HFFc6 (cell line): ENCODE measurements around the gene NR4A1. TPM values are rescaled to one million over a fixed set of nuclear protein-coding genes. Genes with fewer than 3 reads are reported as not detected.

Experiments used
- DNase-seq: peaks from one replicate; pipeline ENCODE4 v3.0.0-alpha.2; 2018
- H3K27ac Mint-ChIP-seq: 2 replicates; pipeline ENCODE4 v1.8.0; 2020; ENCODE audit warnings: mild to moderate bottlenecking, mixed read lengths
- H3K27me3 Mint-ChIP-seq: 2 replicates; pipeline ENCODE4 v1.8.0; 2021; ENCODE audit warnings: mild to moderate bottlenecking, moderate library complexity, mixed read lengths; ENCODE audit not compliant: insufficient read depth
- H3K36me3 Mint-ChIP-seq: 2 replicates; pipeline ENCODE4 v1.8.0; 2021; ENCODE audit warnings: low read depth, mixed read lengths
- H3K4me1 Mint-ChIP-seq: 2 replicates; pipeline ENCODE4 v1.8.0; 2020; ENCODE audit warnings: low read depth, mixed read lengths
- H3K4me3 Mint-ChIP-seq: 2 replicates; pipeline ENCODE4 v1.8.0; 2020; ENCODE audit warnings: mild to moderate bottlenecking, moderate library complexity, mixed read lengths
- H3K9me3 Mint-ChIP-seq: 2 replicates; pipeline ENCODE4 v1.8.0; 2020; ENCODE audit warnings: mild to moderate bottlenecking, mixed read lengths
- CTCF ChIP-seq: fragments of 200-600 bp; sonication (generic); IDR thresholded peaks from 2 replicates; pipeline ENCODE4 v1.5.0; 2021; ENCODE audit warnings: antibody characterized with exemption, mild to moderate bottlenecking
- total RNA-seq, 6 experiments: library from RNA; stranded (reverse); fragmentation: NEBNext Ultra II Directional; extraction: Animal tissue kit (Norgen Biotek cat#: 25700); gene quantifications; 2 replicates in 1 of 6; 3 replicates in 5 of 6; pipeline ENCODE4 v1.2.3, GENCODE V29; 2021

Gene NR4A1
- total RNA-seq, 6 experiments from 2014 or later = 10.3 to 46.6 (median 43.6) TPM

DNA sequence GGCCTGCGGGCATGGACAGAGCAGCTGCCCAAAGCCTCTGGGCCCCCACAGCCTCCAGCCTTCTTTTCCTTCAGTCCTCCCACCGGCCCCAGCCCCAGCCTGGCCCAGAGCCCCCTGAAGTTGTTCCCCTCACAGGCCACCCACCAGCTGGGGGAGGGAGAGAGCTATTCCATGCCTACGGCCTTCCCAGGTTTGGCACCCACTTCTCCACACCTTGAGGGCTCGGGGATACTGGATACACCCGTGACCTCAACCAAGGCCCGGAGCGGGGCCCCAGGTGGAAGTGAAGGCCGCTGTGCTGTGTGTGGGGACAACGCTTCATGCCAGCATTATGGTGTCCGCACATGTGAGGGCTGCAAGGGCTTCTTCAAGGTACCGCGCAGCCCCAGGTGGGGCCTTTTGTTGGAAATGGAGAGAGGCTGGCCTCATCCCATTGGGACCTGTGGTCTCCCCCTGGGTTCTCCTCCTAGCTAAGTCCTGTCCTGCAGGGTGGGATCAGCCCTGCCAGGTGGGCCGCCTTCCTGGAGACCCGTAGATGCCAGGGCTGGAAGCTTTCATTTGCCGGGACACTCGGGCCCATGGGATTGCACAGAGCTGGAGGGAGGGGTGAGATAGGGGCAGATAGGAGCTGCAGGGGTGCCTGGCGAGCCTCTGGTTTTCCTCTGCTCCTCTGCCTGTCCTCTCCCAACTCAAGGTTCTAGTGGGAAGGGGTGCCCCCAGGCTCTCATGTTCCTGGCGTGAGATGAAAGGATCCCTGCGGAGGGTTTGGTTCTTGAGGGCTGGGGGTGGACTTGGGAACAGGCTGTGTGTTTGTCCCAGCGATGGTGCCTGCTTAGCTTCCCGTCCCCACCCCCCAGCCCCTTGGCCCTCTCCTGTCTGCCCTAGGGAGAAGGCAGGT lies 3.8 kb downstream of the NR4A1 start:
- peaks cover 6% of the 10 kb centered on the region; the same call in 1 of the 2 replicates for H3K36me3 Mint-ChIP-seq
- H3K4me1 Mint-ChIP-seq = peaks cover 28% of the 10 kb centered on the region
- peaks cover 10% of the 10 kb centered on the region; the same call in 1 of the 2 replicates for H3K9me3 Mint-ChIP-seq
- no peak overlapping the region for H3K4me3 Mint-ChIP-seq
- DNase-seq = no peak
- peaks cover 59% of the 10 kb centered on the region for H3K27me3 Mint-ChIP-seq
- no peak for TF ChIP-seq CTCF
- H3K27ac Mint-ChIP-seq = no peak overlapping the region

DNA sequence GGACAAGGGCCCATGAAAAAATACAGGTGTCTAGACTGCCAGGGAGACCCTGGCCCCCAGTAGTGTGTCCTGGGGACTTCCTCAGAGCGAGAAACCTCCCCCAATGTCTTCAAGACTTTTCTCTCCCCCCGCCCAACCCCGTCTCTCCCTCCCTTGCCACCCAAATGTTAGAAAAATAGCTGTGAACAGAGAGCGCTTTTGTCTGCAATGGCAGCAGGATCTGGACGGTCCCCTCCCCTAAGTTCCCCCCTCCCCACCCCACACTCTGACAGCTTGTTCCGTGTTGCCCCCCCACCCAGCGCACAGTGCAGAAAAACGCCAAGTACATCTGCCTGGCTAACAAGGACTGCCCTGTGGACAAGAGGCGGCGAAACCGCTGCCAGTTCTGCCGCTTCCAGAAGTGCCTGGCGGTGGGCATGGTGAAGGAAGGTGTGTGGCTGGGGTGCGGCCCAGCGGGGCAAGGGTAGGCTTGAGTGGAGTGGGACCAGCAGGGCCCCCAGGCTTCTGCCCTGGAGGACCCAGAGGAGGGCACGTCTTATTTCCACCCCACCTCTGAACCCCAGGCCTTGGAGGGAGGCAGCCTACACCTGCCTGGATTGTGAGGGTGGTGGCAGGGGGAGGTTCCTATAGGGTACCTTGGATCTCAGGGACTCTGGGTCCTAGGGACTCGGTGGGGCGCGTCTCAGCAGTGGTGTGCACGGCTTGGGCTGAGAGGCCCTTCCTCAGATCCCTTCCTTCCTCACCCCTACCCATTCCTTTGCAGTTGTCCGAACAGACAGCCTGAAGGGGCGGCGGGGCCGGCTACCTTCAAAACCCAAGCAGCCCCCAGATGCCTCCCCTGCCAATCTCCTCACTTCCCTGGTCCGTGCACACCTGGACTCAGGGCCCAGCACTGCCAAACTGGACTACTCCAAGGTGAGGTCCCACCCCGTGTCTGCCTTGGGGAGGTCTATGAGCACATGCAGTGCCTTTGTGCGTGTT lies 4.8 kb downstream of the NR4A1 start:
- H3K9me3 Mint-ChIP-seq = peaks cover 10% of the 10 kb centered on the region; the same call in 1 of the 2 replicates
- H3K36me3 Mint-ChIP-seq = peaks cover 6% of the 10 kb centered on the region; the same call in 1 of the 2 replicates
- TF ChIP-seq CTCF = no peak
- peak overlapping the region; percentile 61 for H3K27ac Mint-ChIP-seq
- peaks cover 22% of the 10 kb centered on the region for H3K4me1 Mint-ChIP-seq
- peaks cover 68% of the 10 kb centered on the region for H3K27me3 Mint-ChIP-seq
- peak overlapping the region; percentile 3; the same call in 1 of the 2 replicates for H3K4me3 Mint-ChIP-seq
- DNase-seq = no peak

GRCh38 chr12:52056801-52057637 lies 5.8 kb downstream of the NR4A1 start:
- Mint-ChIP-seq H3K36me3 (peaks cover 6% of the 10 kb centered on the region; the same call in 1 of the 2 replicates), H3K27ac (peak overlapping the region; percentile 61), H3K4me3 (peak overlapping the region; percentile 13; the same call in 1 of the 2 replicates), H3K4me1 (peaks cover 14% of the 10 kb centered on the region), H3K27me3 (peaks cover 70% of the 10 kb centered on the region), H3K9me3 (peaks cover 10% of the 10 kb centered on the region; the same call in 1 of the 2 replicates)
- TF ChIP-seq CTCF = no peak
- DNase-seq = no peak

DNA sequence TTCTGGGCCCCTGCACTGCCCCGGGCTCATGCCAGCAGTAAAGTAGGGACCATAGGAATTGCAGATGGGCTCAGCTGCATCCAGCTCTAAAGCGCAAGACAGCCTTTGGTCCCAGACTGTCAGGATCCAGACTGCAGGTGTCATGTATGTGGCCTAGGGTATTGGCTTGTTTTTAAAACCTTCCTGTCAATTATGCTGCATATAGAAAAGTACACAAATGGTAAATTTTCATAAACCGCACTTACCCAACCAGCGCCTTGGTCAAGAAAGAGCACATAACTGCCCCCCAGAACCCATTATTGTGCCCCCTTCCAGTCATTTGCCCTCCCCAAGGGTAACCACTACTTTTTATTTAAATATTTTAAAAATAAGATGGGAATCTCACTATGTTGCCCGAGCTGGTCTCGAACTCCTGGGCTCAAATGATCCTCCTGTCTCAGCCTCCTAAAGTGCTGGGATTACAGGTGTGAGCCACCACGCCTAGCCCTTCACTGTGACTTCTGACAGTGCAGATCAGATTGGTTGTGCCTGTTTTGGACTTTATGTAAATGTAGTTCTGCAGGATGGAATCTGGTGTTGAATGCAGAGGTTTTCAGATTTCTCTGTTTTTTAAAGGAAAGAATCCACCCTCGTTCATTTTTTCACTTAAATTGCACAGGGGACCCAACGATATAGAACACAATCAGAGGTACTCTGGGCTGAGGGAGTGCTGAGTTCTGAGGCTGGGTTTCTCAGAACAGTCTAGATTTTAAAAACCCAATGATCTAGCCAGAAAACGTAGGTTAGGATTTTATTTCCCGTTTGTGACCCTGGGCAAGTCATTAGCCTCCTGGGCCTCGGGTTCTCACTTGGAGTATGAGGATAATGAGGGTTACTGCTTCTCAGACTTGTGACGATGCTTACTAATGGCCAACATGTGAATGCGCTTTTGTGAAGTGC lies 6.7 kb downstream of the NR4A1 start:
- Mint-ChIP-seq H3K27me3 (peaks cover 78% of the 10 kb centered on the region), H3K9me3 (peaks cover 10% of the 10 kb centered on the region; the same call in 1 of the 2 replicates), H3K4me3 (peak overlapping the region; percentile 13; the same call in 1 of the 2 replicates), H3K27ac (peak overlapping the region; percentile 61; the same call in 1 of the 2 replicates), H3K4me1 (peaks cover 5% of the 10 kb centered on the region; the same call in 1 of the 2 replicates), H3K36me3 (peaks cover 6% of the 10 kb centered on the region; the same call in 1 of the 2 replicates)
- no peak for DNase-seq
- TF ChIP-seq CTCF = no peak
